ENCODE measurements around the gene TNKS1BP1. TPM values are rescaled to one million over a fixed set of nuclear protein-coding genes. Genes with fewer than 3 reads are reported as not detected.

TNKS1BP1 gene, protein sequence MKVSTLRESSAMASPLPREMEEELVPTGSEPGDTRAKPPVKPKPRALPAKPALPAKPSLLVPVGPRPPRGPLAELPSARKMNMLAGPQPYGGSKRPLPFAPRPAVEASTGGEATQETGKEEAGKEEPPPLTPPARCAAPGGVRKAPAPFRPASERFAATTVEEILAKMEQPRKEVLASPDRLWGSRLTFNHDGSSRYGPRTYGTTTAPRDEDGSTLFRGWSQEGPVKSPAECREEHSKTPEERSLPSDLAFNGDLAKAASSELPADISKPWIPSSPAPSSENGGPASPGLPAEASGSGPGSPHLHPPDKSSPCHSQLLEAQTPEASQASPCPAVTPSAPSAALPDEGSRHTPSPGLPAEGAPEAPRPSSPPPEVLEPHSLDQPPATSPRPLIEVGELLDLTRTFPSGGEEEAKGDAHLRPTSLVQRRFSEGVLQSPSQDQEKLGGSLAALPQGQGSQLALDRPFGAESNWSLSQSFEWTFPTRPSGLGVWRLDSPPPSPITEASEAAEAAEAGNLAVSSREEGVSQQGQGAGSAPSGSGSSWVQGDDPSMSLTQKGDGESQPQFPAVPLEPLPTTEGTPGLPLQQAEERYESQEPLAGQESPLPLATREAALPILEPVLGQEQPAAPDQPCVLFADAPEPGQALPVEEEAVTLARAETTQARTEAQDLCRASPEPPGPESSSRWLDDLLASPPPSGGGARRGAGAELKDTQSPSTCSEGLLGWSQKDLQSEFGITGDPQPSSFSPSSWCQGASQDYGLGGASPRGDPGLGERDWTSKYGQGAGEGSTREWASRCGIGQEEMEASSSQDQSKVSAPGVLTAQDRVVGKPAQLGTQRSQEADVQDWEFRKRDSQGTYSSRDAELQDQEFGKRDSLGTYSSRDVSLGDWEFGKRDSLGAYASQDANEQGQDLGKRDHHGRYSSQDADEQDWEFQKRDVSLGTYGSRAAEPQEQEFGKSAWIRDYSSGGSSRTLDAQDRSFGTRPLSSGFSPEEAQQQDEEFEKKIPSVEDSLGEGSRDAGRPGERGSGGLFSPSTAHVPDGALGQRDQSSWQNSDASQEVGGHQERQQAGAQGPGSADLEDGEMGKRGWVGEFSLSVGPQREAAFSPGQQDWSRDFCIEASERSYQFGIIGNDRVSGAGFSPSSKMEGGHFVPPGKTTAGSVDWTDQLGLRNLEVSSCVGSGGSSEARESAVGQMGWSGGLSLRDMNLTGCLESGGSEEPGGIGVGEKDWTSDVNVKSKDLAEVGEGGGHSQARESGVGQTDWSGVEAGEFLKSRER (N-terminal part only)
- 57.5 and 73.6 TPM in 2 replicates for total RNA-seq

DNA sequence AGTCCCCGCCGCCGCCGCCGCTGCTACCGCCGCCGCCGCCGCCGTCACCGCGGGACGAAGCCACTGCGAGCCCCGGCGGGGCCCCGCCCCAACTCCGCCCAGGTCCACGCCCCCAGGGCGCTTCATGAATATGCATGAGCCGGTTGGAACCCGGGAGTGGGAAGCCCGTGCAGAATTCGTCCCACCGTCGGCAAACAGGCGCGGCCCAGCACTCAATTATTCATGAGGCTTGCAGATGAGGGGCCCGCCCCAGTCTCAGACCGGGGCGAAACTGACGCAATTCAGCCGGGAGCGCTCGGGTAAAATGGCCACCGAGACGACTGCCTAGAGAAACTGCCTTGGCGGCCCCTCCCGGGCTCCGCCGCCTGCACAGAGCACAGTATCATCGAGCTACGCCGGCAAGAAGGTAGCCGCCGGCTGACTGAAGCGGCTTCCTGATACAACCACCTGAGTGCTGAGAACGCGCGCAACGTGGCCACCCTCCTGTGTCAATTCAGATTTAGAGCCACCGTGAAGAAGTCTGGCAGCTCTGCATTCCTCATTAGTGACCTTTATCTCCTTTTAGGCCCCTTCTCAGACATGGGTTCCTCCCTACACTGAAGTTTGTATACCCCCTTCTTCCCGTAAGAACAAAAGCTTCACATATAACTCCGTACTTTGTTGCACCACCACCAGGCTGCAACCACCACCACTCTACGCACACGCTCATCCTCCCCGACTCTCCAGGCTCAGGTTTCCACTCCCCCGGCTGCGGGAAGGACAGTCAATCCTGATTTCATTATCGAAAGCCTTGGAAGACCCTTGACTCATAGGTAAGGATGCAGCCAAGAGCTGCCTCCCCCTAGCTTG, at the start of gene TNKS1BP1:
TSS of gene TNKS1BP1 (minus strand) at position 67 of the 849 bp plus-strand sequence. CDS start 3,067 bp downstream, outside the sequence.

DNA sequence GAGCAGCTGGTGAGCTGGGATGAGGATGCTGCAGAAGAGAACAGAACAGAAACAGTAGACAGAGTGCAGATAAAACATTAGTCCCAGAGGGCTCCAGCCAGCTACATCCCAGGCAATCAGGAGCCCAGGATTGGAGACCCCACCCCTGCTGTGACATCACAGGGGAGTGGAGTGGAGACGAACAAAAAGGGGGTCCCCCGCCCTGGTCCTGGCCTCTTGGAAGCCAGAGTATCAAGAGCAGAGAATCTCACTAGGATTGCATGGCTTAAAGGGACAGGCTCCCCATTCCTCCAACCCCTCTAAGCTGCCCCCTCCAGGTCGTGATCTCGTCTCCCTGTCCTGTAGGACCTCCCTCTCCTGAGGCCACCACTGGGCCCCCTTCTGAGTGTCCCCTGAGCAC, 13.4 kb upstream of the TNKS1BP1 start, which contains the start of gene P2RX3:
TSS of gene P2RX3 (plus strand) at position 211 of the 400 bp plus-strand sequence. CDS start 199 bp downstream, outside the sequence.

DNA sequence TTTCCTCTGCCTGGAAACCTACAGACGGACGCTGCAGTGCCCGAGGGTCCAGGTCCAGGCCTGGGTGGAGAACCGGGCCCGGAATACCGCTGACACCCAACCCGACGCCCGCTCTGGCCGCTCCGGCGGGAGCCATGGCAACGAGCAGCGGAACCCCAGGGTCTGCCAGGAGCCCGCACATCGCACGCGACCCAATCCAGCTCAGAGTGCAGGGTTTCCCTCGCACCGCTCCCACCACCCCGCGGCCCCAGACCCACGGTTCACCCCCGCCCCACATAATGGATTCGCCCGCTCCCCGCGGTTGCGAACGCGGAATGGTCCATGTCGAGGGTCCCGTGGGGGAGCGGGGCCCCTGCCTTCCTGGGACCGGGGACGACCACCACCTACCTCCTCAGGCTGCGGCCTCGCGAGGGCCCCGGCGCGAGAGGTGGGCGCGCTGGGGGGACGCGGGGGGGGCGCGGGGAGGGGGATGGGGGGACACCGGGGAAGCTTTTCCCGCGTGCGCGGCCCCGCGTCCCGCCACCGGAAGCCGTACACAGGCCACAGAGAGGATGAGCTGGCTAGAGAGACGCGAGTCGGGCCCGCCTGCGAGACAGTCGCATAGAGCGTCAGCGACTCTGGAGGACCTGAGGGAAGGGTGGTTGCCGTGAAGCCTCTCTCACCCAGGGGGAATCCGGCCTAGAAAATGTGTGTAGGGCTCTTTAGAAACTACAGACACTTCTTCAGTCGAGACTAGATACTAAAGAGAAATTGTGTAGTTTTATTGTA, 10.8 kb upstream of the TNKS1BP1 start, which contains the start of gene SSRP1:
TSS of gene SSRP1 (minus strand) at position 550 of the 768 bp plus-strand sequence. CDS start 771 bp downstream, outside the sequence.

Other genes starting within 250 kb of the TNKS1BP1 start
- not detected in 2 replicates for gene LRRC55, start 143.0 kb downstream of the TNKS1BP1 start, total RNA-seq
- 0.19 and 0.66 TPM in 2 replicates for gene APLNR, start 87.7 kb downstream of the TNKS1BP1 start, total RNA-seq
- 63.7 and 83.0 TPM in 2 replicates for gene SSRP1, start 10.9 kb upstream of the TNKS1BP1 start, total RNA-seq
- gene P2RX3, start 13.4 kb upstream of the TNKS1BP1 start, total RNA-seq = not detected in 2 replicates
- not detected in 2 replicates for gene PRG3, start 56.2 kb upstream of the TNKS1BP1 start, total RNA-seq
- gene PRG2, start 65.7 kb upstream of the TNKS1BP1 start, total RNA-seq = not detected in 2 replicates
- gene SLC43A3, start 102.2 kb upstream of the TNKS1BP1 start, total RNA-seq = 10.3 and 16.4 TPM in 2 replicates
- gene RTN4RL2, start 135.6 kb upstream of the TNKS1BP1 start, total RNA-seq = not detected in 2 replicates
- 6.2 and 8.3 TPM in 2 replicates for gene SLC43A1, start 190.8 kb upstream of the TNKS1BP1 start, total RNA-seq
- gene TIMM10, start 205.8 kb upstream of the TNKS1BP1 start, total RNA-seq = 50.9 and 68.6 TPM in 2 replicates
- gene SMTNL1, start 212.6 kb upstream of the TNKS1BP1 start, total RNA-seq = not detected in 2 replicates
- 44.3 and 44.8 TPM in 2 replicates for gene UBE2L6, start 242.7 kb upstream of the TNKS1BP1 start, total RNA-seq

Measured in aortic smooth muscle cell (primary cell).